ENCODE data around the gene SH2D6. TPM values are rescaled to one million over a fixed set of nuclear protein-coding genes. Genes with fewer than 3 reads are reported as not detected.

The SH2D6 gene
- total and polyA plus RNA-seq, 2 experiments from 2014 or later, result 0.31 TPM; not detected in 1

- H3K27ac ChIP-seq, result no peak overlapping the region
- H3K79me2 ChIP-seq (ENCODE audit: insufficient read depth), result no peaks in the 10 kb centered on the region
- H3F3A ChIP-seq (ENCODE audit: insufficient read depth), result peaks cover 14% of the 10 kb centered on the region; the same call in 1 of the 2 replicates
- no peak overlapping the region for H3K4me2 ChIP-seq (ENCODE audit: unreplicated experiment)
- H3K27me3 ChIP-seq (replicated peaks; ENCODE audit: insufficient read depth), result no peaks in the 10 kb centered on the region
- H3K9ac ChIP-seq, result no peak overlapping the region
- no peaks in the 10 kb centered on the region for H3K9me3 ChIP-seq (ENCODE audit: low read depth)
- in situ Hi-C loops (cut with MboI), result no loop called here
- TF ChIP-seq EZH2phosphoT487 (IDR thresholded peaks at IDR 0.05; ENCODE audit: insufficient read depth, low read depth), result no peak
- no peak for TF ChIP-seq EZH2 (IDR thresholded peaks at IDR 0.05; ENCODE audit: insufficient read depth, poor library complexity, severe bottlenecking)
- peaks cover 19% of the 10 kb centered on the region for H3K4me1 ChIP-seq (ENCODE audit: insufficient read depth)
- H3K4me3 ChIP-seq, result no peak overlapping the region
- H2AFZ ChIP-seq, result no peak overlapping the region
- no peaks in the 10 kb centered on the region for H4K20me1 ChIP-seq (ENCODE audit: insufficient read depth)
- no peaks in the 10 kb centered on the region for H3K9me2 ChIP-seq (ENCODE audit: insufficient read depth)
- no peak for DNase-seq
- no peaks in the 10 kb centered on the region for H3K36me3 ChIP-seq (ENCODE audit: low read depth)
- 81 to 84% methylated on average over 7 of the region's 7 CpGs for WGBS, 2 experiments (ENCODE audit: low coverage in 1 of 2, low lambda C conversion rate in 2 of 2, missing lambda C conversion rate in 2 of 2)
Measured at GRCh38 chr2:85439986-85440385, 21.5 kb downstream of the SH2D6 start.

DNA sequence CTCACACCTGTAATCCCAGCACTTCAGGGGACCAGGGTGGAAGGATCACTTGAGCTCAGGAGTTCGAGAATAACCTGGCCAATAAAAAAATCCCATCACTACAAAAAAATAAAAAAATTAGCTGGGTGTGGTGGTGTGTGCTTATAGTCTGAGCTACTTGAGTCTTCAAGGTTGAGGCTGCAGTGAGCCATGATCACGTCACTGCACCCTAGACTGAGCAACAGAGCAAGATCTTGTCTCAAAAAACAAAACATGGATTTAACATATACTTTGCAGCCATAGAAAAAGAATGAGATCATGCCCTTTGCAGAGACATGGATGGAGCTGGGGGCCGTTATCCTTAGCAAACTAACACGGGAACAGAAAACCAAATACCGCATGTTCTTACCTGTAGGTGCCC lies 22.2 kb downstream of the SH2D6 start:
- H3K36me3 ChIP-seq (ENCODE audit: low read depth), result no peaks in the 10 kb centered on the region
- H3K4me1 ChIP-seq (ENCODE audit: insufficient read depth), result peaks cover 27% of the 10 kb centered on the region
- no peaks in the 10 kb centered on the region for H3K27me3 ChIP-seq (replicated peaks; ENCODE audit: insufficient read depth)
- H3K27ac ChIP-seq, result no peak overlapping the region
- no peak for TF ChIP-seq EZH2phosphoT487 (IDR thresholded peaks at IDR 0.05; ENCODE audit: insufficient read depth, low read depth)
- no peak for TF ChIP-seq EZH2 (IDR thresholded peaks at IDR 0.05; ENCODE audit: insufficient read depth, poor library complexity, severe bottlenecking)
- H3K9ac ChIP-seq, result no peak overlapping the region
- no peaks in the 10 kb centered on the region for H4K20me1 ChIP-seq (ENCODE audit: insufficient read depth)
- H3K9me2 ChIP-seq (ENCODE audit: insufficient read depth), result no peaks in the 10 kb centered on the region
- 89 to 93% methylated on average over 5 of the region's 5 CpGs for WGBS, 2 experiments (ENCODE audit: low coverage in 1 of 2, low lambda C conversion rate in 2 of 2, missing lambda C conversion rate in 2 of 2)
- no peak overlapping the region for H3K4me2 ChIP-seq (ENCODE audit: unreplicated experiment)
- H3K9me3 ChIP-seq (ENCODE audit: low read depth), result no peaks in the 10 kb centered on the region
- H2AFZ ChIP-seq, result no peak overlapping the region
- H3K4me3 ChIP-seq, result no peak overlapping the region
- no peak for DNase-seq
- in situ Hi-C loops (cut with MboI), result no loop called here
- H3K79me2 ChIP-seq (ENCODE audit: insufficient read depth), result no peaks in the 10 kb centered on the region
- H3F3A ChIP-seq (ENCODE audit: insufficient read depth), result peaks cover 21% of the 10 kb centered on the region; the same call in 1 of the 2 replicates

DNA sequence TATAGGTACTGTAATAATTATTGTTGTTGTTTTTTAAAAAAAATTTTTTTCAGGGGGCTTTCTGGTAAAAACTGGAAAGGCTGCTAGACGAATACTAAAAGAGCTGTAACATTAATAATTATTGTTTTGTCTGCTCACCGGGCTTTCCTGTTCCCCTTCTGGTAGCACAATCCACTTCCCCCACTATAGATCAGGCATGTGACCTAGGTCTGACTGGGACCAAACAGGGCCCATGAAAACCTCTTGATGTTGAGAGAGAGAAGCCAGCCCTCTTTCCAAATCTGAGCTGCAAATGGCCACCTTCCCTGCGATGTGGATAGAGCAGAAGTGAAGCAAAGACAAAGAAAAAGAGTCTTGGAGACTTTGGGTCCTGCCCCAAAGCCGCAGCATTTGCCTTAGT lies 23.4 kb downstream of the SH2D6 start:
- Histone ChIP-seq H3K36me3 (ENCODE audit: low read depth) (no peaks in the 10 kb centered on the region), H3K9ac (no peak overlapping the region), H3K4me3 (no peak overlapping the region), H3K4me1 (ENCODE audit: insufficient read depth) (peaks cover 34% of the 10 kb centered on the region), H2AFZ (no peak overlapping the region), H4K20me1 (ENCODE audit: insufficient read depth) (no peaks in the 10 kb centered on the region), H3F3A (ENCODE audit: insufficient read depth) (peaks cover 20% of the 10 kb centered on the region; the same call in 1 of the 2 replicates), H3K9me3 (ENCODE audit: low read depth) (no peaks in the 10 kb centered on the region), H3K79me2 (ENCODE audit: insufficient read depth) (no peaks in the 10 kb centered on the region), H3K27ac (no peak overlapping the region), H3K27me3 (replicated peaks; ENCODE audit: insufficient read depth) (no peaks in the 10 kb centered on the region), H3K9me2 (ENCODE audit: insufficient read depth) (no peaks in the 10 kb centered on the region), H3K4me2 (ENCODE audit: unreplicated experiment) (no peak overlapping the region)
- DNase-seq, result no peak
- in situ Hi-C loops (cut with MboI), result no loop called here
- 82 to 88% methylated on average over 4 of the region's 4 CpGs for WGBS, 2 experiments (ENCODE audit: low coverage in 1 of 2, low lambda C conversion rate in 2 of 2, missing lambda C conversion rate in 2 of 2)
- no peak for TF ChIP-seq EZH2 (IDR thresholded peaks at IDR 0.05; ENCODE audit: insufficient read depth, poor library complexity, severe bottlenecking)
- TF ChIP-seq EZH2phosphoT487 (IDR thresholded peaks at IDR 0.05; ENCODE audit: insufficient read depth, low read depth), result no peak

DNA sequence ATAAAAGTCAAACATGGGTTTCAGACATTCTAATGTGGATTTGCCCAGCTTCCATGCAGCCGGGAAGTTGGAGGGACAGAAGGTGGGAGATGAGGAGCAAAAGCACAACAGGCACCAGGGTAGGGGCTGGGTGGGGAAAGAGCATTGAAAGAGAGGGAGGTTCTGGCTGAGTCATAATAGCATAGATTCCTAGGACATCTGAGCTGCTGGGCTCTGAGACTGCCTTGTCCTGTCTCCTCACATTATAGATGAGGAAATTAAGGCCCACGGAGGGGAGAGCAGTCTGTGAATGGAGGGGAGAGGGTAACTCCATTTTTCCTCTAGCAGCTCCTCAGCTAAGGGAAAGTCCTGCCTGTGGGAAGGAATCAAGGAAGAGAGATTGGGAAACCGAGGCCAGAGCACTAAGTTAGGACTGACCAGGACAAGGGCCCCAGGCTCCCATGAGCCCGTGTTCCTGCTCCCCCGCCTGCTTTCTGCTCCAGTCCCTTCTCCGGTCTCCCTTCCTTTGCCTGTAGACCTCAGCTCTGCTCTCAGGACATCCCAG lies 26.2 kb downstream of the SH2D6 start:
- Histone ChIP-seq H2AFZ (peak overlapping the region; percentile 52), H3K4me2 (ENCODE audit: unreplicated experiment) (no peak overlapping the region), H3K27ac (peak overlapping the region; percentile 89; the same call in 1 of the 2 replicates), H3K36me3 (ENCODE audit: low read depth) (no peaks in the 10 kb centered on the region), H3F3A (ENCODE audit: insufficient read depth) (0 out of 2 replicates have a peak, but pooled peaks cover 7% of the 10 kb centered on the region), H4K20me1 (ENCODE audit: insufficient read depth) (no peaks in the 10 kb centered on the region), H3K4me3 (no peak overlapping the region), H3K27me3 (replicated peaks; ENCODE audit: insufficient read depth) (no peaks in the 10 kb centered on the region), H3K79me2 (ENCODE audit: insufficient read depth) (no peaks in the 10 kb centered on the region), H3K9ac (peak overlapping the region; percentile 73), H3K4me1 (ENCODE audit: insufficient read depth) (peaks cover 22% of the 10 kb centered on the region), H3K9me3 (ENCODE audit: low read depth) (no peaks in the 10 kb centered on the region), H3K9me2 (ENCODE audit: insufficient read depth) (no peaks in the 10 kb centered on the region)
- in situ Hi-C loops (cut with MboI), result no loop called here
- WGBS, 2 experiments (ENCODE audit: low coverage in 1 of 2, low lambda C conversion rate in 2 of 2, missing lambda C conversion rate in 2 of 2), result 74 to 78% methylated on average over 6 of the region's 6 CpGs
- TF ChIP-seq EZH2 (IDR thresholded peaks at IDR 0.05; ENCODE audit: insufficient read depth, poor library complexity, severe bottlenecking), result no peak
- TF ChIP-seq EZH2phosphoT487 (IDR thresholded peaks at IDR 0.05; ENCODE audit: insufficient read depth, low read depth), result no peak
- peak; percentile 64 for DNase-seq

Data from GM23248 (cell line).